ENCODE data around the gene PKD1.

The PKD1 gene

DNA sequence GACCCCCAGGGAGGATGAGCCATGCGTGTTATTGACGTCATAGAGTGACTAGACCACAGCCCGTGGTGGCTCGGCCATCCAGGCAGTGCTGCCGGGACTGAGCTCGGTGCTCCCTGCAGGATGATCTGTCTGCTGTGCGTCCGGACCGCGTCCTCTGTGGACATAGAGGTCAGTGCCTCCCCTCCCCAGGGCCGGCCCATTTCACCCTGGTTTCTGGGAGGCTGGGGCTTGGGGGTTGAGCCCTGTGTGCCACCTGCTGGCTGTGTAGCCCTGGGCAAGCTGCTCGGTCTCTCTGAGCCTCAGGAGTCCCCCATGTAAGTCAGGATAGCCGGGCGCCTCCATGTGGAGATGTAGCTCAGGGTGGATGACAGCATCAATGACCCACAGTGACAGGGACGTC lies 79.6 kb downstream of the PKD1 start:
- DNase-seq (ENCODE audit: low read depth) = peak; percentile 16
- no peak overlapping the region for H3K4me3 ChIP-seq (ENCODE audit: low read depth, low read length)

DNA sequence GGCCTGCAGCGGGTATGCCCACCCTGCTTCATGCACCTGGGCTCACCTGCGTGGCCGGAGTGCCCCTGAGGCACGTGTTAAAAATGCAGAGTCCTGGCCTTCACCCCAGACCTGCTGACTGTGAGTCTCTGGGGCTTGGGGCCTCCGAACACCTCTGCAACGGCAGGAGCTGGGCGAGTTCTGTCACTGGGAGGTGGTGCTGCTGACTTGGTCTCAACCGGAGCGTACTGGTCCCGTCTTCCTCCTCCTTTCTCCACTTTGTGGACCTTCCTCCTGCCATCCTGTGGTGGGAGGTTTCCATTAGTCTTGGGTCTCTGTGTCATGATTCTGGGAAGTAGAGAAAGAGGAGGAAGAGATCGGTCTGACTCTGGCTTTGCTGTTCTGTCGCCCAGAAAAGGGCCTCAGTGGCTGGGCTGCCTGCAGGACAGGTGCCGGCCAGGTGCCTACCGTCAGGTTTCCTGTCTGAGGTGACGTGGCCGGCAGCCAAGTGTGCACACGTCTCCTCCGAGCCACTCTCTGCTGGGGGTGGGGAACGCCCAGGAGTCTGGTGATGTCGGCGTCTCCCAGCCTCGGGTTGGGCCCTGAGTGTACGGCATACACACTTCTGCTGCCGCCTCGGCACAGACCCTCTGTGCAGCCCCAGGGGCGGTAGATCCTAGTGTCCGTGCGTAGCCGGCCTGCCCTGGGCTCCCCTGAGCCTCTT lies 81.0 kb downstream of the PKD1 start:
- TF ChIP-seq, protein P1, sequence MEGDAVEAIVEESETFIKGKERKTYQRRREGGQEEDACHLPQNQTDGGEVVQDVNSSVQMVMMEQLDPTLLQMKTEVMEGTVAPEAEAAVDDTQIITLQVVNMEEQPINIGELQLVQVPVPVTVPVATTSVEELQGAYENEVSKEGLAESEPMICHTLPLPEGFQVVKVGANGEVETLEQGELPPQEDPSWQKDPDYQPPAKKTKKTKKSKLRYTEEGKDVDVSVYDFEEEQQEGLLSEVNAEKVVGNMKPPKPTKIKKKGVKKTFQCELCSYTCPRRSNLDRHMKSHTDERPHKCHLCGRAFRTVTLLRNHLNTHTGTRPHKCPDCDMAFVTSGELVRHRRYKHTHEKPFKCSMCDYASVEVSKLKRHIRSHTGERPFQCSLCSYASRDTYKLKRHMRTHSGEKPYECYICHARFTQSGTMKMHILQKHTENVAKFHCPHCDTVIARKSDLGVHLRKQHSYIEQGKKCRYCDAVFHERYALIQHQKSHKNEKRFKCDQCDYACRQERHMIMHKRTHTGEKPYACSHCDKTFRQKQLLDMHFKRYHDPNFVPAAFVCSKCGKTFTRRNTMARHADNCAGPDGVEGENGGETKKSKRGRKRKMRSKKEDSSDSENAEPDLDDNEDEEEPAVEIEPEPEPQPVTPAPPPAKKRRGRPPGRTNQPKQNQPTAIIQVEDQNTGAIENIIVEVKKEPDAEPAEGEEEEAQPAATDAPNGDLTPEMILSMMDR (IDR thresholded peaks at IDR 0.05; ENCODE audit: insufficient read depth, low read depth, low read length, missing control alignments) = no peak
- no peak overlapping the region for H3K4me3 ChIP-seq (ENCODE audit: low read depth, low read length)
- no peak for DNase-seq (ENCODE audit: low read depth)

More for the DNA sequence above, 79.6 kb downstream of the PKD1 start:
- TF ChIP-seq, protein P1 (IDR thresholded peaks at IDR 0.05; ENCODE audit: insufficient read depth, low read depth, low read length, missing control alignments) = no peak

DNA sequence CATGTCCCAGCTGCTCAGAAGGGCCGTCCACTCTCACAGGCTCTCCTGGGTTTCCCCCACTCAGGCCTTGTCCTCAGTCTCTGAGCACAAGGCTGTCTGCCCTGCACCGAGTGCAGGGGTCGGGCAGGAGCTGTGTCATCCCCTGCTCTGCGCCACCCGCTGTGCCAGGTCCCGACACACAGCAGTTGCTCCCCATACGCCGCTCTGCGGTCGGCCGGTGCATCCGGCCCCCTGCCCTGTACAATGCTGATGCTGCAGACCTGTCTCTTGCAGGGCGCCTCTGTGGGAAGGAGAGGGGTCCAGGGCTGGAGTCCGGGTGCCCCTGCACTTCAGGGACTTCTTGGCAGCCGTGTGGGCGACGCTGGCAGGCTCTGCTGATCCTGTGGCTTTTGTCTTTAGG lies 81.8 kb downstream of the PKD1 start:
- TF ChIP-seq, protein P1 (IDR thresholded peaks at IDR 0.05; ENCODE audit: insufficient read depth, low read depth, low read length, missing control alignments) = no peak
- DNase-seq (ENCODE audit: low read depth) = no peak
- H3K4me3 ChIP-seq (ENCODE audit: low read depth, low read length) = no peak overlapping the region

DNA sequence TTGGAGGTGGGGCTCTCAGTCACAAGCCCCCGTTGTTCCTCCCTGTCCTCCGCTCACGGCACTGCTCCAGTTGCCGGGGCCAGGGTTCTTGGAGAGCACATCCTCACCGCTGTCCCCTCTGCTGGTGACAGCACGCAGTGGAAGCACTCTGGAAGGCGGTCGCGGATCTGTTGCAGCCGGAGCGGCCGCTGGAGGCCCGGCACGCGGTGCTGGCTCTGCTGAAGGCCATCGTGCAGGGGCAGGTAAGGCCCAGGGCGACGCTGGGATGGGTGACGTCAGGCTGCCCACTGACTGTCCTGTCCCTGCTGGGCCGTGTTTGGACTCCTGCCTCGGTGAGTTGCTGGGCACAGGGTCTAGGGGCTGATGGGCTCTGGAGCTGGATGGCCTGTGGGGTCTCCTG lies 82.5 kb downstream of the PKD1 start:
- H3K4me3 ChIP-seq (ENCODE audit: low read depth, low read length) = no peak overlapping the region
- TF ChIP-seq, protein P1 (IDR thresholded peaks at IDR 0.05; ENCODE audit: insufficient read depth, low read depth, low read length, missing control alignments) = no peak
- no peak for DNase-seq (ENCODE audit: low read depth)

DNA sequence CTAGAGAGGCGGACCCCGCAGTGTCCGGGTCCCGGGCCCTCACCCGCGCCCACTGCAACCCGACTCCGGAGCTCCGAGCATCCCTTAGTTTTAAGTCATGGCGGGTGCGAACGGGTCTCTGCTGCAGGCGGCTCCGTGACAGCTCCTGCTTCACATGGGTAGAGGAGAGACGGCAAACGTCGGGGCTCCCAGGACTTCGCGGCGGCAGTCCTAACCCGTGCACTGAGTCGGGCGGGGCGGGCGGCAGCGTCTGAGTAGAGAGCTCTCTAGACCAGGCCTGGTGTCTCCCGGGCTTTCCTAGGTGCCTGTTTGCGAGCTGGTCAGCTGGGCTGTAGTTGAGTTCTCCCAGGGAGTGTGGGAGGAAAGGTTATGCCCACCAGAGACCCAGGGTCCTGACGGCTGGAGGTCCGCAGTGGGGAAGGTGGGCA lies 87.6 kb downstream of the PKD1 start:
- H3K4me3 ChIP-seq (ENCODE audit: low read depth, low read length) = peak overlapping the region; percentile 68
- TF ChIP-seq, protein P1 (IDR thresholded peaks at IDR 0.05; ENCODE audit: insufficient read depth, low read depth, low read length, missing control alignments) = no peak
- no peak for DNase-seq (ENCODE audit: low read depth)

DNA sequence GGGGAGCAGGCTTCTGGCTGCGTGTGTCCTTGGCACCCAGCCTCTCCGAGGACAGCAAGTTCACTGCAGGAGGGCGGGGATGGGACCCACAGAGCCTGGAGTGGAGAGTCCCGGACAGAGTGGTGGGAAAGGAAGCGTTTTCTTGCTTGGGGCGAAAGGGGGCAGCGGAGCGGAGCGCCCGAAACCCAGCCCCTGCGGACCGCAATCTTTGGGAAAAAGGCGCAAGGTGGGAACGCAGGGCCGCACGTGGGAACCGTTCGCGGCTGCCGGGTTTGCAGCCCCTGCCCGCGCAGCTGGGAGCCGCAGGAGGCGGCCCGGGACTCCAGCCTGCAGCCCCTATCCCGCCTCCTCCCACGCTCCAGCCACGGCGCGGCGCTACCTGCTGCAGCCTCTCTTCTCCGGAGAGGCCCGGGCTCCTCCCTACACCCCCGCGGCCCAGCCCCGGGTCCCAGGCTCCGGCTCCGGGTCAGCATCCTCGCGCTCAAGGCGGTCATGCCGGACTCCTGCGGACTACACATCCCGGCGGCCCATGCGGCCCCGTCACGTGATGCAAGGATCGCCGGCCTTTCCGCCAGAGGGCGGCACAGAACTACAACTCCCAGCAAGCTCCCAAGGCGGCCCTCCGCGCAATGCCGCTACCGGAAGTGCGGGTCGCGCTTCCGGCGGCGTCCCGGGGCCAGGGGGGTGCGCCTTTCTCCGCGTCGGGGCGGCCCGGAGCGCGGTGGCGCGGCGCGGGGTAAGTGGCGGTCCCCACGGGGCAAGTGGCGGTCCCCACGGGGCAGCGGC lies 88.2 kb downstream of the PKD1 start, which contains the start of the genes NTHL1 and TSC2:
TSS of gene NTHL1 (minus strand) at position 505 of the 786 bp plus-strand sequence. CDS start at position 494, 11 bp downstream.
TSS of gene TSC2 (plus strand) at position 656 of the 786 bp plus-strand sequence. CDS start 631 bp downstream, outside the sequence.
- DNase-seq (ENCODE audit: low read depth) = peak; percentile 98
- TF ChIP-seq, protein P1 (IDR thresholded peaks at IDR 0.05; ENCODE audit: insufficient read depth, low read depth, low read length, missing control alignments) = peak; percentile 8
- H3K4me3 ChIP-seq (ENCODE audit: low read depth, low read length) = peak within 1 kb of the TSS; percentile 68
